Ovary (tissue), 3 donors: ENCODE results near the gene PITX2.

Experiments used
- EP300 ChIP-seq: sonication (generic); formaldehyde crosslinking; IDR thresholded peaks from one replicate; pipeline ENCODE4 v1.6.1; 2017; ENCODE audit warnings: antibody characterized with exemption
- TF ChIP-seq, protein P1 (sequence below), 3 donors: fragments of 450-650 bp in 2 of 3; fragments of 200-600 bp in 1 of 3; IDR thresholded peaks; one replicate each; pipeline versions ENCODE4 v1.5.1 to v1.8.0; 2016 to 2022; ENCODE audit warnings: antibody characterized with exemption in 3 of 3, mild to moderate bottlenecking in 1 of 3
- donor health status: DM: no; HTN: no; CAD: no.

- TF ChIP-seq, protein P1, sequence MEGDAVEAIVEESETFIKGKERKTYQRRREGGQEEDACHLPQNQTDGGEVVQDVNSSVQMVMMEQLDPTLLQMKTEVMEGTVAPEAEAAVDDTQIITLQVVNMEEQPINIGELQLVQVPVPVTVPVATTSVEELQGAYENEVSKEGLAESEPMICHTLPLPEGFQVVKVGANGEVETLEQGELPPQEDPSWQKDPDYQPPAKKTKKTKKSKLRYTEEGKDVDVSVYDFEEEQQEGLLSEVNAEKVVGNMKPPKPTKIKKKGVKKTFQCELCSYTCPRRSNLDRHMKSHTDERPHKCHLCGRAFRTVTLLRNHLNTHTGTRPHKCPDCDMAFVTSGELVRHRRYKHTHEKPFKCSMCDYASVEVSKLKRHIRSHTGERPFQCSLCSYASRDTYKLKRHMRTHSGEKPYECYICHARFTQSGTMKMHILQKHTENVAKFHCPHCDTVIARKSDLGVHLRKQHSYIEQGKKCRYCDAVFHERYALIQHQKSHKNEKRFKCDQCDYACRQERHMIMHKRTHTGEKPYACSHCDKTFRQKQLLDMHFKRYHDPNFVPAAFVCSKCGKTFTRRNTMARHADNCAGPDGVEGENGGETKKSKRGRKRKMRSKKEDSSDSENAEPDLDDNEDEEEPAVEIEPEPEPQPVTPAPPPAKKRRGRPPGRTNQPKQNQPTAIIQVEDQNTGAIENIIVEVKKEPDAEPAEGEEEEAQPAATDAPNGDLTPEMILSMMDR (IDR thresholded peaks at IDR 0.05) = no peak
- no peak for TF ChIP-seq EP300
Observed at GRCh38 chr4:110619463-110620247, 3.2 kb downstream of the PITX2 start.
